GM23338 (cell line): ENCODE data around the gene TCF7L2.

Experiments
- CREB1 ChIP-seq: fragments of 250-450 bp; sonication (Bioruptor Pico); IDR thresholded peaks from 2 replicates; pipeline ENCODE4 v1.5.0; 2020; ENCODE audit warnings: low read depth, mild to moderate bottlenecking, moderate library complexity
- CTCF ChIP-seq, 2 experiments: fragments of 200-600 bp in 1 of 2; sonication (generic) in 1 of 2; conservative IDR thresholded peaks; 2 replicates each; pipeline versions ENCODE4 v1.5.1 to v1.6.1; 2016 to 2017; ENCODE audit warnings: antibody characterized with exemption in 2 of 2, low read depth in 2 of 2, mild to moderate bottlenecking in 2 of 2, moderate library complexity in 1 of 2
- EZH2 ChIP-seq: fragments of 200-600 bp; sonication (generic); IDR thresholded peaks from one replicate; pipeline ENCODE4 v1.8.0; 2017; ENCODE audit warnings: antibody characterized with exemption, mild to moderate bottlenecking, low read depth; ENCODE audit not compliant: unreplicated experiment
- EZH2phosphoT487 ChIP-seq: fragments of 200-600 bp; sonication (generic); IDR thresholded peaks from one replicate; pipeline ENCODE4 v1.8.1; 2018; ENCODE audit warnings: antibody characterized with exemption; ENCODE audit not compliant: unreplicated experiment
- NANOG ChIP-seq: IDR thresholded peaks from 2 replicates; pipeline ENCODE4 v1.6.1; 2016; ENCODE audit warnings: antibody characterized with exemption, borderline replicate concordance
- POLR2AphosphoS5 ChIP-seq: IDR thresholded peaks from 2 replicates; pipeline ENCODE4 v1.6.1; 2016; ENCODE audit warnings: antibody characterized with exemption, low read depth
- STAT1 ChIP-seq: IDR thresholded peaks from one replicate; pipeline ENCODE4 v1.6.1; 2016; ENCODE audit warnings: antibody characterized with exemption; ENCODE audit not compliant: unreplicated experiment
- ZNF331 ChIP-seq: fragments of 250-450 bp; sonication (Bioruptor Pico); IDR thresholded peaks from 2 replicates; pipeline ENCODE4 v1.5.0; 2020; ENCODE audit warnings: low read depth, mild to moderate bottlenecking, moderate library complexity
- TF ChIP-seq, protein P1 (sequence below): IDR thresholded peaks from one replicate; pipeline ENCODE4 v1.6.1; 2018; ENCODE audit warnings: antibody characterized with exemption; ENCODE audit not compliant: unreplicated experiment
- TF ChIP-seq, protein P2 (sequence below): IDR thresholded peaks from 2 replicates; pipeline ENCODE4 v1.6.1; 2016; ENCODE audit warnings: antibody characterized with exemption

DNA sequence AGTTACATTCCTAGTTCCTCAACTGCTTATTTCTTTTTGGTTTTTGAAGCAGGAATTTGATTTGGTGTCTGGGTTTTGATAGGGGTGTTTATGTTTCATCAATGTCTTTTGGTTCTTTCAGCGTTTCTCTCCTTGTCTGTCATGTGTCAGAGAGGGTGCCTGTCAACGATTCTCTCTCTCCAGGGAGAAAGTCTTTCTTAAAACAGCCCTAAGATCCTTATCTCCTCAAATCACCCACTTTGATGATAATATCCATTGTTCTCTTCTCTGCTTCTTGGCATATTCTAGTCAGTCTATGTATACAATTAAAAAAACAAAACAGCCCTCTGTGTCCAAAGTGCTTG, 77.2 kb downstream of the TCF7L2 start:
- TF ChIP-seq CTCF (conservative IDR thresholded peaks at IDR 0.05; ENCODE audit: low read depth in 2 of 2) (no peak), POLR2AphosphoS5 (no peak), EZH2 (no peak), EZH2phosphoT487 (no peak), CREB1 (CRISPR knock-in tag) (no peak), ZNF331 (no peak), NANOG (no peak), STAT1 (no peak)
- TF ChIP-seq, protein P1, sequence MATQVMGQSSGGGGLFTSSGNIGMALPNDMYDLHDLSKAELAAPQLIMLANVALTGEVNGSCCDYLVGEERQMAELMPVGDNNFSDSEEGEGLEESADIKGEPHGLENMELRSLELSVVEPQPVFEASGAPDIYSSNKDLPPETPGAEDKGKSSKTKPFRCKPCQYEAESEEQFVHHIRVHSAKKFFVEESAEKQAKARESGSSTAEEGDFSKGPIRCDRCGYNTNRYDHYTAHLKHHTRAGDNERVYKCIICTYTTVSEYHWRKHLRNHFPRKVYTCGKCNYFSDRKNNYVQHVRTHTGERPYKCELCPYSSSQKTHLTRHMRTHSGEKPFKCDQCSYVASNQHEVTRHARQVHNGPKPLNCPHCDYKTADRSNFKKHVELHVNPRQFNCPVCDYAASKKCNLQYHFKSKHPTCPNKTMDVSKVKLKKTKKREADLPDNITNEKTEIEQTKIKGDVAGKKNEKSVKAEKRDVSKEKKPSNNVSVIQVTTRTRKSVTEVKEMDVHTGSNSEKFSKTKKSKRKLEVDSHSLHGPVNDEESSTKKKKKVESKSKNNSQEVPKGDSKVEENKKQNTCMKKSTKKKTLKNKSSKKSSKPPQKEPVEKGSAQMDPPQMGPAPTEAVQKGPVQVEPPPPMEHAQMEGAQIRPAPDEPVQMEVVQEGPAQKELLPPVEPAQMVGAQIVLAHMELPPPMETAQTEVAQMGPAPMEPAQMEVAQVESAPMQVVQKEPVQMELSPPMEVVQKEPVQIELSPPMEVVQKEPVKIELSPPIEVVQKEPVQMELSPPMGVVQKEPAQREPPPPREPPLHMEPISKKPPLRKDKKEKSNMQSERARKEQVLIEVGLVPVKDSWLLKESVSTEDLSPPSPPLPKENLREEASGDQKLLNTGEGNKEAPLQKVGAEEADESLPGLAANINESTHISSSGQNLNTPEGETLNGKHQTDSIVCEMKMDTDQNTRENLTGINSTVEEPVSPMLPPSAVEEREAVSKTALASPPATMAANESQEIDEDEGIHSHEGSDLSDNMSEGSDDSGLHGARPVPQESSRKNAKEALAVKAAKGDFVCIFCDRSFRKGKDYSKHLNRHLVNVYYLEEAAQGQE: no peak
- TF ChIP-seq, protein P2, sequence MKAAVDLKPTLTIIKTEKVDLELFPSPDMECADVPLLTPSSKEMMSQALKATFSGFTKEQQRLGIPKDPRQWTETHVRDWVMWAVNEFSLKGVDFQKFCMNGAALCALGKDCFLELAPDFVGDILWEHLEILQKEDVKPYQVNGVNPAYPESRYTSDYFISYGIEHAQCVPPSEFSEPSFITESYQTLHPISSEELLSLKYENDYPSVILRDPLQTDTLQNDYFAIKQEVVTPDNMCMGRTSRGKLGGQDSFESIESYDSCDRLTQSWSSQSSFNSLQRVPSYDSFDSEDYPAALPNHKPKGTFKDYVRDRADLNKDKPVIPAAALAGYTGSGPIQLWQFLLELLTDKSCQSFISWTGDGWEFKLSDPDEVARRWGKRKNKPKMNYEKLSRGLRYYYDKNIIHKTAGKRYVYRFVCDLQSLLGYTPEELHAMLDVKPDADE: no peak
